ENCODE measurements around the gene CD69.

DNA sequence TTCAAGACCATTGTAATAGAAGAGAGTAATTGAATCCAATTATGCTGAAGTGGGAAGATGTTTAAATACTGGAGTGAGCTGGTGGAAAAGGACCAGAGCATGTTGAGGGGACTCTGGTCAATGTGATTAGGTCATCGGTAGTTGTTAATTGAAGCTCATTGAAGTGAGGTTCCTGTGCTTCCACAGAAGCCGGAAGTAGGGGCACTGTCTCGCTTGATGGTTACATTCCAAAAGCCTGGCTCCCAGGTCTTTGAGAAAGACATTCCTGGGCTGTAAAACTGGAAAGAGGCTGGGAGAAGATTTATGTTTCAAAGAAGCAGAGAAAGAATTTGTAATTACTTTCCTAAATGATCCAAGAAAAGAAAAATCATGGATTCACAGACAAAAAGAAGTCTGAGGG, 15.5 kb downstream of the CD69 start:
- TF ChIP-seq, protein P1, sequence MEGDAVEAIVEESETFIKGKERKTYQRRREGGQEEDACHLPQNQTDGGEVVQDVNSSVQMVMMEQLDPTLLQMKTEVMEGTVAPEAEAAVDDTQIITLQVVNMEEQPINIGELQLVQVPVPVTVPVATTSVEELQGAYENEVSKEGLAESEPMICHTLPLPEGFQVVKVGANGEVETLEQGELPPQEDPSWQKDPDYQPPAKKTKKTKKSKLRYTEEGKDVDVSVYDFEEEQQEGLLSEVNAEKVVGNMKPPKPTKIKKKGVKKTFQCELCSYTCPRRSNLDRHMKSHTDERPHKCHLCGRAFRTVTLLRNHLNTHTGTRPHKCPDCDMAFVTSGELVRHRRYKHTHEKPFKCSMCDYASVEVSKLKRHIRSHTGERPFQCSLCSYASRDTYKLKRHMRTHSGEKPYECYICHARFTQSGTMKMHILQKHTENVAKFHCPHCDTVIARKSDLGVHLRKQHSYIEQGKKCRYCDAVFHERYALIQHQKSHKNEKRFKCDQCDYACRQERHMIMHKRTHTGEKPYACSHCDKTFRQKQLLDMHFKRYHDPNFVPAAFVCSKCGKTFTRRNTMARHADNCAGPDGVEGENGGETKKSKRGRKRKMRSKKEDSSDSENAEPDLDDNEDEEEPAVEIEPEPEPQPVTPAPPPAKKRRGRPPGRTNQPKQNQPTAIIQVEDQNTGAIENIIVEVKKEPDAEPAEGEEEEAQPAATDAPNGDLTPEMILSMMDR (IDR thresholded peaks at IDR 0.05; ENCODE audit: low read depth, low read length, poor library complexity, severe bottlenecking) = no peak
- no peak for TF ChIP-seq EZH2phosphoT487 (IDR thresholded peaks at IDR 0.05; ENCODE audit: borderline replicate concordance, low read length)

Measured in DOHH2 (cell line).